ENCODE results near the gene ZCCHC17.

ZCCHC17 gene

GRCh38 chr1:31300193-31300592 lies 3.4 kb downstream of the ZCCHC17 start:
- no peak for DNase-seq (ENCODE audit: low read depth, low spot score)

GRCh38 chr1:31302709-31303441 lies 6.0 kb downstream of the ZCCHC17 start:
- no peak for DNase-seq (ENCODE audit: low read depth, low spot score)
- H3K4me3 ChIP-seq (ENCODE audit: low read length): no peak overlapping the region

More at GRCh38 chr1:31300193-31300592, 3.4 kb downstream of the ZCCHC17 start:
- H3K4me3 ChIP-seq (ENCODE audit: low read length): no peak overlapping the region

DNA sequence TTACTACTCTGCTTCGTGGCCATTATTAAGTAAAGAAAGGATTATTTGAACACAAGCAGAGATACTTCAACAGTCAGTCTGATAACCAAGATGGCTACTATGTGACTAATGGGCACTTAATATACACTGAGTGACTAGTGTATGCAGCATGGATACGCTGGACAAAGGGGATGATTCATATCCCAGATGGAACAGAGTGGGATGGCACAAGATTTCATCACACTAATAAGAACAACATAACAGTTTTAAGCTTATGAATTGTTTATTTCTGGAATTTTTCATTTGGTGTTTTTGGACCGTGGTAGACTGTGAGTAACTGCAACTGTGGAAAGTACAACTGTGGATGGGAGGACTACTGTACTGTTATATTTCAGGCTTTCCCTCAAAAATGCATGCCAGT lies 9.4 kb downstream of the ZCCHC17 start:
- no peak for DNase-seq (ENCODE audit: low read depth, low spot score)
- H3K4me3 ChIP-seq (ENCODE audit: low read length): no peak overlapping the region

DNA sequence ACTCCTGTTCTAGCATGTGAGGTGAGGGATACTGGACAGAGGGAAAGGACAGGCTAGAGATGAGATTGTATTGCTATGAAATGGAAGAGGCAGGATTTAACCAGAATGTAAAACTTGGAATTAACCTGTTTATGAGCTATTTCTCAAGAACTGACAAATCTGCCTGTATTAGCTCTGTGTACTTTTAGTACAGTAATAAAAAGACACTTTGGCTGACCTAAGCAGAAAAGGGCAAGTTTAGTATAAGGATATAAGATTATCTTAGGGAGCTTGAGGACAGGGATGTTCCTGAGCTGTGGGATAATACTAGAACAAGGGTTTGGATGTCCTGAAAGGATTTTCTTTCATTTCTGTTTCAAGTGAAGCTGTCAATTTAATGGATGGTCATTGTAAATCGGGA lies 11.2 kb downstream of the ZCCHC17 start:
- no peak overlapping the region for H3K4me3 ChIP-seq (ENCODE audit: low read length)
- no peak for DNase-seq (ENCODE audit: low read depth, low spot score)

DNA sequence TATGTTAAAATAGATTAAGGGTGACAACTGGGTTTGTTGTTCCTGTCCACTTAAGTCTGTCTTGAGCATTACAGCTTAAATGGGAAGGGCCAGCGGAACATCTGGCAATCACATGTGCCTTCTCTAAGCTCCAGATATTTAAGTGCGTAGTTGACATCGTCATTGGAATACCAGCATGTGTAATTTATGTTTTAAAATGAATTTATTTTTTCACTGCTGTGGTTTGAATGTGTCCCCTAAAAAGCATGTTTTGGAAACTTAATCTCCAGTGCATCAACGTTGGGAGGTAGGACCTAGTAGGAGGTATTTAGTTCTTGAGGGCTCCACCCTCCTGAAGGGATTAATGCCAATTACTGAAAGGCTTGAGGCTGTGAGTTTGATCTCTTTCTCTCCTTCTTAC lies 13.4 kb downstream of the ZCCHC17 start:
- DNase-seq (ENCODE audit: low read depth, low spot score): no peak
- H3K4me3 ChIP-seq (ENCODE audit: low read length): no peak overlapping the region

- no peak for DNase-seq (ENCODE audit: low read depth, low spot score)
- H3K4me3 ChIP-seq (ENCODE audit: low read length): no peak overlapping the region
Measured at GRCh38 chr1:31315902-31316301, 19.1 kb downstream of the ZCCHC17 start.

DNA sequence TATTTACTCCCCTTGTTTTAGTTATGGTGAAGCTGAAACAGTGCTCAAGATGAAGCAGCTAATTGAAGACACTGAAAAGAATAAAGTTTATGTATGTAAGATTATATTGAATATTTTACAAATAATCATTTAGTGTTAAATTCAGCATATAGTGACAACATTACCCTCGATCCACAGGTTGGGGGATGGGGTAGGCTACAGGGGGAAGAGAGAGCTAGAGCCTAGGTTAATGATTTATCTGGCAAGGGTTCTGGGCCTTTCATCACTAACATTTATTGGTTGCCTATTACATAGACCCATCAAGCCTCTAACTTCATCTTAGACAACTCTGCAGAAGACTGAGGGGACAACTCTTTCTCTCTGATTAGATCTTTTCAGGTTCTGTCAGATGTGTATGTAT lies 21.3 kb downstream of the ZCCHC17 start:
- no peak overlapping the region for H3K4me3 ChIP-seq (ENCODE audit: low read length)
- DNase-seq (ENCODE audit: low read depth, low spot score): no peak

DNA sequence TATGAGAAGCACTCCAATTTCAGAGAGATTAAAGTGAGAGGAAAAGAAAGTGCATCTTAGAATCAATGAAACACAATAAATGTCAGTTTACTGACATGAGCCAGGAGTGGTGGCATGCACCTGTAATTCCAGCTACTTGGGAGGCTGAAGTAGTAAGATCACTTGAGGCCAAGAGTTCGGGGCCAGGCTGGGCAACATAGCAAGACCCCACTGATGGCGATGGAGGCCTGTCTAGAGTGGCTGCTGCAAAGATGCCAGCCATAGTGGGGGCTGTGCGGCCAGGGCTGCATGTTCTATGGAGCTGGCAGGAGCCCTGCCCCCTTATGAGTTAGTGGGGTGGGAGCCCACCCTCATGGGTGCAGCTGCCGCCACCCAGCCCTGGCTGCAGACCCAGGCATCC lies 27.3 kb downstream of the ZCCHC17 start:
- DNase-seq (ENCODE audit: low read depth, low spot score): no peak
- H3K4me3 ChIP-seq (ENCODE audit: low read length): no peak overlapping the region

- DNase-seq (ENCODE audit: low read depth, low spot score): no peak
Measured at GRCh38 chr1:31324992-31325391, 28.2 kb downstream of the ZCCHC17 start.

GRCh38 chr1:31326461-31326860 lies 29.6 kb downstream of the ZCCHC17 start:
- no peak for DNase-seq (ENCODE audit: low read depth, low spot score)
- no peak overlapping the region for H3K4me3 ChIP-seq (ENCODE audit: low read length)

More at GRCh38 chr1:31324992-31325391, 28.2 kb downstream of the ZCCHC17 start:
- H3K4me3 ChIP-seq (ENCODE audit: low read length): no peak overlapping the region

DNA sequence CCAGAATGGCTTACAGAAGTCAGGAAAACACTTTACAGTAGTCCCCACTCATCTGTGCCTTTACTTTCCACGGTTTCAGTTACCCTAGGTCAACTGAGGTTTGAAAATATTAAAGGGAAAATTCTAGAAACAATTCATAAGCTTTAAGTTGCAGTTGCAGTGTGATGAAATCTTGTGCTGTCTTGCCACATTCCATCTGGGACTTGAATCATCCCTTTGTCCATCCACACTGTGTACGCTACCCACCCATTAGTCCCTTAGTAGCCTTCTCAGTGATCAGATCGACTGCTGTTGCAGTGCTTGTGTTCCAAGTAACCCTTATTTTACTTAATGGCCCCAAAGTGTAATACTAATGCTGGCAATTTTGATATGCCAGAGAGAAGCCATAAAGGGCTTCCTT lies 30.5 kb downstream of the ZCCHC17 start:
- H3K4me3 ChIP-seq (ENCODE audit: low read length): no peak overlapping the region
- DNase-seq (ENCODE audit: low read depth, low spot score): no peak

DNA sequence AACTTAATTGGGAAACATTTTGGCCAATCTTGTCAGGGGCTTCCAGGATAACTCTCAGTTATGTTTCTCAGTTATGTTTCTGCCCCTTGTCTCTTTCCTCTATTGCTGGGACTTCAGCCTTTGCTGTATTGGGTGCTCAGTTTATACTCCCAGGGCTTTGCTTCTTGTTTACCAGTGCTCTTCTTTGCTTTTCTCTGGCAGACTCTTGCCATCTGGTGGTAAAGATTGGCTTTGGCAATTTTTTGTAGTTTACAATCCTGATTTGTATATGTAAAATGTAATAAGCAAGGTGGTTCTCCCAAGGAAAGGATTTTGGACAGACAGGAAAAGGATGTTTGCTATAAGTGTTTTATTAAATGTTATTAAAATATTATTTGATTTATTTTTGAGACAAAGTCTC lies 38.2 kb downstream of the ZCCHC17 start:
- DNase-seq (ENCODE audit: low read depth, low spot score): peak; percentile 39
- no peak overlapping the region for H3K4me3 ChIP-seq (ENCODE audit: low read length)

DNA sequence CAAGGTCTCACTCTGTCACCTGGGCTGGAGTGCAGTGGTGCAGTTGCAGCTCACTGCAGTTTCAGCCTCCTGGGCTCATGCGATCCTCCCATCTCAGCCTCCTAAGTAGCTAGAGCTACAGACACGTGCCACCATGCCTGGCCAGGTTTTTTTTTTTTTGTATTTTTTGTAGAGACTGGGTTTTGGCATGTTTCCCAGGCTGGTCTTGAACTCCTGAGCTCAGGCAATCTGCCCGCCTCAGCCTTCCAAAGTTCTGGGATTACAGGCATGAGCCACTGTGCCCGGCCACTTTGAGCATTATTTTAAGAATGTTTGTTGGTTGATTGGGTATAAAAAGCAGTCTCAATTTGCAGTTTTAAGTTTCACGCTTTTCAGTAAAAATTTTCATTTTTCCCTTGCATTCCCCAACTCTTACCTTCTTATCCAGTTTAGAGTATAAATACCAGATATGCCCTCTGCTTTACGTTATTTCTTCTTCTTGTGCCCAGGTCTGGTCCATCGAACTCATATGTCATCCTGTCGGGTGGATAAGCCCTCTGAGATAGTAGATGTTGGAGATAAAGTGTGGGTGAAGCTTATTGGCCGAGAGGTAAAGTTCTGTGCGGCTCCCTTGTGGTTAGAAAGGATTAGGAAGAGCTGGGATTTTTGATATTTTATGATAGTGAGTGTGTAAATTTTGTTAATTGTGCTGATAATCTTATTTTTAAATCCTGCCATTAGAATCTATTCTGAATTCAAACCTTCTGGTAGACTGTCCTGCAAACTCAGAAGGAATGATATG lies 40.0 kb downstream of the ZCCHC17 start:
- DNase-seq (ENCODE audit: low read depth, low spot score): no peak
- no peak overlapping the region for H3K4me3 ChIP-seq (ENCODE audit: low read length)

DNA sequence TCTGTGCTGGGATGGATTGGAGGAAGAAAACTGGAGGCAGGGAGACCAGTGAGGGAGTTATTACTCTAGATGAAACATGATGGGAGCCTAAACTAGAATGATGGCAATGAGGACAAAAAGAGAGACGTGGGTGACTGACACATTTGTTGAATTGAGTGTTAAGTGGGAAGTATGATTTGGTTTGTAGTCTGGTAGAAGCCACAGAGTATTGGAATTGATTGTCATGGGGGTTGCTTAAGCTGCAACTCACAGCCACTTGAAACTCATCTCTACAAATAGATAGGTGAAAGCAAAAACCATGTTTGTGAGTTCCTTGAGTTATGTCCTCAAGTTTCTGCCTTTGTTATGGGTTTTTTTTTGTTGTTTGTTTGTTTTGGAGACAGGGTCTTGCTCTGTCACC lies 47.7 kb downstream of the ZCCHC17 start:
- DNase-seq (ENCODE audit: low read depth, low spot score): no peak
- H3K4me3 ChIP-seq (ENCODE audit: low read length): no peak overlapping the region

DNA sequence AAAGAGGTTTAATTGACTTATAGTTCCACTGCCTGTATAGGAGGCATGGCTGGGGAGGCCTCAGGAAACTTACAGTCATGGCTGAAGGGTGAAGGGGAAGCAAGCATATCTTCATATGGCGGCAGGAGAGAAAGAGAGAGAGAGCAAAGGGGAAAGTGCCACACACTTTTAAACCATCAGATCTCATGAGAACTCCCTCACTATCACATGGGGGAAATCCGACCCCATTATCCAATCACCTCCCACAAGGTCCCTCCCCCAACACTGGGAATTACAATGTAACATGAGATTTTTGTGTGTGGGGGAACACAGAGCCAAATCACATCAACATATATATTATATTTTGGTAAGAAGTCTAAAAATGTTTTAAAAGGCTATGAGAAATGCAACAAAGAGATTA lies 48.8 kb downstream of the ZCCHC17 start:
- no peak overlapping the region for H3K4me3 ChIP-seq (ENCODE audit: low read length)
- no peak for DNase-seq (ENCODE audit: low read depth, low spot score)

GRCh38 chr1:31346785-31347184 lies 50.0 kb downstream of the ZCCHC17 start:
- DNase-seq (ENCODE audit: low read depth, low spot score): no peak
- H3K4me3 ChIP-seq (ENCODE audit: low read length): no peak overlapping the region

DNA sequence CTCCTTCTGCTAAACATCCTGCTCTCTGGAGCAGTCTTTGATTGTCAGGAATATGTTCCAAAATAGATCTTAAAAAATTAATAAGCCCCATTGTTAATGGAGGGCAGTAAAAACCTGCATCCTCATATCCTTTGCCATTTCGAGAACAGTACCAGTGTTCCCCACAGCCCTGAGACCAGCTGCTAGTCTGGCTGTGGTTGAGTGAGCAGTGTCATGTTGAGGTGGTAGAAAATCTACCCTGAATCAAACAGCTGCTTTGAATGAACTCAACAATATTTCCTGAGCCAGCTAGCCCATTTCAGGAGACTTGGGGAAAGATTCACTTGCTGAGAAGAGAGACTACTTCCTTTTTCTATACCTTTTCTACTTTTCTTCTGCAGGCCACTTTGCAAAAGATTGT lies 51.6 kb downstream of the ZCCHC17 start:
- no peak overlapping the region for H3K4me3 ChIP-seq (ENCODE audit: low read length)
- no peak for DNase-seq (ENCODE audit: low read depth, low spot score)

GRCh38 chr1:31354283-31354682 lies 57.5 kb downstream of the ZCCHC17 start:
- no peak for DNase-seq (ENCODE audit: low read depth, low spot score)
- H3K4me3 ChIP-seq (ENCODE audit: low read length): no peak overlapping the region

GRCh38 chr1:31356427-31356826 lies 59.6 kb downstream of the ZCCHC17 start:
- no peak overlapping the region for H3K4me3 ChIP-seq (ENCODE audit: low read length)
- no peak for DNase-seq (ENCODE audit: low read depth, low spot score)

DNA sequence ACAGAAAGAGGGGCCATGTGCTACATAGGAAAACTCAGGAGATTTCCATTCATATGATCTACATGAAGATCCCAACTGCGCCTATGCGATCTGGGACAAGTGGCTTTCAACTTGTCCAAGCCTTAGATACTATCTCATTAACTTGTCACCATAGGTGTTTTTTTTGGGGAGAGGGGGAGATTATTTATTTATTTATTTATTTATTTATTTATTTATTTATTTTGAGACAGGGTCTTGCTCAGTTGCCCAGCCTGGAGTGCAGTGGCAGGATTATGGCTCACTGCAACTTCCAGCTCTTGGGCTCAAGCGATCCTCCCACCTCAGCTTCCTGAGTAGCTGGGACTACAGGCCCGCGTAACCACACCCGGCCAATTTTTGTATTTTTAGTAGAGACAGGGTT lies 64.8 kb downstream of the ZCCHC17 start:
- no peak overlapping the region for H3K4me3 ChIP-seq (ENCODE audit: low read length)
- no peak for DNase-seq (ENCODE audit: low read depth, low spot score)

- no peak for DNase-seq (ENCODE audit: low read depth, low spot score)
- no peak overlapping the region for H3K4me3 ChIP-seq (ENCODE audit: low read length)
Measured at GRCh38 chr1:31362032-31362431, 65.2 kb downstream of the ZCCHC17 start.
